Osteocyte (in vitro differentiated cells): ENCODE measurements around the gene GPR18. TPM values are rescaled to one million over a fixed set of nuclear protein-coding genes. Genes with fewer than 3 reads are reported as not detected.

Source experiments
- DNase-seq: peaks from one replicate; pipeline ENCODE4 v3.0.0; 2021; ENCODE audit warnings: mixed read lengths; ENCODE audit not compliant: unreplicated experiment; ENCODE audit errors: extremely low spot score
- H3K27ac Mint-ChIP-seq: one replicate; pipeline ENCODE4 v1.8.0; 2021; ENCODE audit warnings: mild to moderate bottlenecking, mixed read lengths; ENCODE audit not compliant: unreplicated experiment
- H3K27me3 Mint-ChIP-seq: one replicate; pipeline ENCODE4 v1.8.0; 2021; ENCODE audit warnings: mixed read lengths; ENCODE audit not compliant: unreplicated experiment
- H3K36me3 Mint-ChIP-seq: one replicate; pipeline ENCODE4 v1.8.0; 2021; ENCODE audit warnings: mixed read lengths; ENCODE audit not compliant: unreplicated experiment
- H3K4me1 Mint-ChIP-seq: one replicate; pipeline ENCODE4 v1.8.0; 2021; ENCODE audit warnings: mixed read lengths; ENCODE audit not compliant: unreplicated experiment
- H3K4me3 Mint-ChIP-seq: one replicate; pipeline ENCODE4 v1.8.0; 2021; ENCODE audit warnings: mild to moderate bottlenecking, moderate library complexity, mixed read lengths; ENCODE audit not compliant: unreplicated experiment
- H3K9me3 Mint-ChIP-seq: one replicate; pipeline ENCODE4 v1.8.0; 2021; ENCODE audit warnings: mixed read lengths; ENCODE audit not compliant: unreplicated experiment
- CTCF ChIP-seq: fragments of 200-600 bp; sonication (generic); IDR thresholded peaks from 2 replicates; pipeline ENCODE4 v1.5.0; 2021; ENCODE audit warnings: antibody characterized with exemption, mild to moderate bottlenecking, moderate library complexity
- total RNA-seq: library from RNA; stranded (reverse); gene quantifications from 2 replicates; pipeline ENCODE4 v1.2.1, GENCODE V29; 2021

GPR18 gene
- total RNA-seq, 1 donor from 2014 or later, result not detected

- peak; percentile 60 for DNase-seq
- H3K4me1 Mint-ChIP-seq, result peaks cover 19% of the 10 kb centered on the region
- no peaks in the 10 kb centered on the region for H3K27me3 Mint-ChIP-seq
- H3K27ac Mint-ChIP-seq, result no peak overlapping the region
- no peak overlapping the region for H3K4me3 Mint-ChIP-seq
- no peak for TF ChIP-seq CTCF
- H3K36me3 Mint-ChIP-seq, result peaks cover 4% of the 10 kb centered on the region
- no peaks in the 10 kb centered on the region for H3K9me3 Mint-ChIP-seq
Observed at GRCh38 chr13:99205621-99206220, 52.5 kb downstream of the GPR18 start.

Other genes starting within 250 kb of the GPR18 start
- gene UBAC2, start 57.5 kb downstream of the GPR18 start, total RNA-seq, result 64.0 and 71.6 TPM in 2 replicates
- gene GPR183, start 49.0 kb upstream of the GPR18 start, total RNA-seq, result 0.19 TPM in 1 of 2 replicates, not detected in the other
- 122 and 130 TPM in 2 replicates for gene TM9SF2, start 243.1 kb upstream of the GPR18 start, total RNA-seq